ENCODE results near the gene MPDZ. TPM values are rescaled to one million over a fixed set of nuclear protein-coding genes. Genes with fewer than 3 reads are reported as not detected.

MPDZ gene
- total RNA-seq, 1 experiment from 2014 or later: 46.7 TPM

- Histone ChIP-seq H3T11ph (ENCODE audit: low read length) (no peak overlapping the region), H2BK120ac (ENCODE audit: low read depth, low read length, poor library complexity, severe bottlenecking) (no peak overlapping the region), H3K9ac (ENCODE audit: extremely low read depth, insufficient read length, low read length) (no peak overlapping the region), H2AFZ (ENCODE audit: low read length) (no peak overlapping the region), H4K91ac (ENCODE audit: insufficient read length, low read depth, low read length) (no peak overlapping the region), H2BK15ac (ENCODE audit: low read depth, low read length) (no peak overlapping the region), H3K23ac (ENCODE audit: insufficient read length, low read depth, low read length) (no peak overlapping the region), H4K5ac (ENCODE audit: insufficient read length, low read depth, low read length) (no peak overlapping the region), H4K20me1 (ENCODE audit: control insufficient read depth, insufficient read depth, insufficient read length) (no peaks in the 10 kb centered on the region), H2BK20ac (ENCODE audit: low read depth, low read length, poor library complexity, severe bottlenecking) (no peak overlapping the region), H3K4me1 (ENCODE audit: insufficient read depth, low read length) (no peaks in the 10 kb centered on the region), H2AK5ac (ENCODE audit: insufficient read length, low read length) (no peak overlapping the region), H3K9me3 (ENCODE audit: control insufficient read depth, low read depth, low read length) (no peaks in the 10 kb centered on the region), H3K27me3 (ENCODE audit: insufficient read depth, low read length) (no peaks in the 10 kb centered on the region), H3K23me2 (ENCODE audit: insufficient read length, low read depth, low read length, poor library complexity, severe bottlenecking) (no peaks in the 10 kb centered on the region), H2BK12ac (ENCODE audit: insufficient read length, low read depth, low read length) (no peak overlapping the region), H3K79me1 (ENCODE audit: insufficient read depth, low read depth, low read length, poor library complexity, severe bottlenecking) (no peaks in the 10 kb centered on the region), H3K27ac (ENCODE audit: insufficient read length, low read depth, low read length) (no peak overlapping the region), H3K14ac (ENCODE audit: insufficient read depth, low read length) (no peak overlapping the region), H3K56ac (ENCODE audit: insufficient read length, low read depth, low read length) (no peak overlapping the region), H3K4me2 (ENCODE audit: insufficient read depth, insufficient read length, low read length) (no peak overlapping the region), H3K18ac (ENCODE audit: insufficient read length, low read depth, low read length) (no peak overlapping the region), H4K8ac (replicated peaks; ENCODE audit: insufficient read length, low read depth, low read length) (no peak overlapping the region), H3K79me2 (ENCODE audit: insufficient read depth, low read length) (no peaks in the 10 kb centered on the region), H3K4ac (ENCODE audit: low read depth, low read length) (no peak overlapping the region), H2BK5ac (ENCODE audit: insufficient read length, low read length) (no peak overlapping the region)
- H3K4me1 Mint-ChIP-seq: no peaks in the 10 kb centered on the region
- peaks cover 11 to 13% of the 10 kb centered on the region in 2 experiments; a peak in 4 of 5 replicates for H3K9me3 Mint-ChIP-seq
- peaks cover 4 to 8% (median 4%) of the 10 kb centered on the region in 3 experiments; a peak in 6 of 7 replicates for H3K36me3 Mint-ChIP-seq (ENCODE audit: insufficient read depth in 1 of 3, low read depth in 3 of 3)
- H3K27me3 Mint-ChIP-seq (ENCODE audit: low read depth): no peaks in the 10 kb centered on the region
- no peak for DNase-seq
- H3K27ac Mint-ChIP-seq: no peak overlapping the region
- no CpG with 5 or more reads among the region's 3 CpGs for WGBS (ENCODE audit: extremely low coverage, insufficient read length, low lambda C conversion rate)
- no peak overlapping the region for H3K4me3 Mint-ChIP-seq
- no peak for TF ChIP-seq CTCF (conservative IDR thresholded peaks at IDR 0.05)
These were observed 12.7 kb upstream of the MPDZ start for GRCh38 chr9:13292158-13292557.
